HFFc6 (cell line): Measurements from ENCODE around the gene ABCF2. TPM values are rescaled to one million over a fixed set of nuclear protein-coding genes. Genes with fewer than 3 reads are reported as not detected.

ENCODE experiments used
- DNase-seq: peaks from one replicate; pipeline ENCODE4 v3.0.0-alpha.2; 2018
- H3K27ac Mint-ChIP-seq: 2 replicates; pipeline ENCODE4 v1.8.0; 2020; ENCODE audit warnings: mild to moderate bottlenecking, mixed read lengths
- H3K27me3 Mint-ChIP-seq: 2 replicates; pipeline ENCODE4 v1.8.0; 2021; ENCODE audit warnings: mild to moderate bottlenecking, moderate library complexity, mixed read lengths; ENCODE audit not compliant: insufficient read depth
- H3K36me3 Mint-ChIP-seq: 2 replicates; pipeline ENCODE4 v1.8.0; 2021; ENCODE audit warnings: low read depth, mixed read lengths
- H3K4me1 Mint-ChIP-seq: 2 replicates; pipeline ENCODE4 v1.8.0; 2020; ENCODE audit warnings: low read depth, mixed read lengths
- H3K4me3 Mint-ChIP-seq: 2 replicates; pipeline ENCODE4 v1.8.0; 2020; ENCODE audit warnings: mild to moderate bottlenecking, moderate library complexity, mixed read lengths
- H3K9me3 Mint-ChIP-seq: 2 replicates; pipeline ENCODE4 v1.8.0; 2020; ENCODE audit warnings: mild to moderate bottlenecking, mixed read lengths
- total RNA-seq, 6 experiments: library from RNA; stranded (reverse); fragmentation: NEBNext Ultra II Directional; extraction: Animal tissue kit (Norgen Biotek cat#: 25700); gene quantifications; 2 replicates in 1 of 6; 3 replicates in 5 of 6; pipeline ENCODE4 v1.2.3, GENCODE V29; 2021
- TF ChIP-seq, protein P1 (sequence below): fragments of 200-600 bp; sonication (generic); IDR thresholded peaks from 2 replicates; pipeline ENCODE4 v1.5.0; 2021; ENCODE audit warnings: antibody characterized with exemption, mild to moderate bottlenecking

Gene ABCF2
- total RNA-seq, 6 experiments from 2014 or later: 63.8 to 79.7 (median 67.8) TPM

- no peak for DNase-seq
- Mint-ChIP-seq H3K4me3 (no peak overlapping the region), H3K27me3 (peaks cover 37% of the 10 kb centered on the region), H3K9me3 (no peaks in the 10 kb centered on the region), H3K36me3 (no peaks in the 10 kb centered on the region), H3K4me1 (no peaks in the 10 kb centered on the region), H3K27ac (no peak overlapping the region)
- TF ChIP-seq, protein P1, sequence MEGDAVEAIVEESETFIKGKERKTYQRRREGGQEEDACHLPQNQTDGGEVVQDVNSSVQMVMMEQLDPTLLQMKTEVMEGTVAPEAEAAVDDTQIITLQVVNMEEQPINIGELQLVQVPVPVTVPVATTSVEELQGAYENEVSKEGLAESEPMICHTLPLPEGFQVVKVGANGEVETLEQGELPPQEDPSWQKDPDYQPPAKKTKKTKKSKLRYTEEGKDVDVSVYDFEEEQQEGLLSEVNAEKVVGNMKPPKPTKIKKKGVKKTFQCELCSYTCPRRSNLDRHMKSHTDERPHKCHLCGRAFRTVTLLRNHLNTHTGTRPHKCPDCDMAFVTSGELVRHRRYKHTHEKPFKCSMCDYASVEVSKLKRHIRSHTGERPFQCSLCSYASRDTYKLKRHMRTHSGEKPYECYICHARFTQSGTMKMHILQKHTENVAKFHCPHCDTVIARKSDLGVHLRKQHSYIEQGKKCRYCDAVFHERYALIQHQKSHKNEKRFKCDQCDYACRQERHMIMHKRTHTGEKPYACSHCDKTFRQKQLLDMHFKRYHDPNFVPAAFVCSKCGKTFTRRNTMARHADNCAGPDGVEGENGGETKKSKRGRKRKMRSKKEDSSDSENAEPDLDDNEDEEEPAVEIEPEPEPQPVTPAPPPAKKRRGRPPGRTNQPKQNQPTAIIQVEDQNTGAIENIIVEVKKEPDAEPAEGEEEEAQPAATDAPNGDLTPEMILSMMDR: no peak
Measured at GRCh38 chr7:151273651-151274390, 46.8 kb upstream of the ABCF2 start.

DNA sequence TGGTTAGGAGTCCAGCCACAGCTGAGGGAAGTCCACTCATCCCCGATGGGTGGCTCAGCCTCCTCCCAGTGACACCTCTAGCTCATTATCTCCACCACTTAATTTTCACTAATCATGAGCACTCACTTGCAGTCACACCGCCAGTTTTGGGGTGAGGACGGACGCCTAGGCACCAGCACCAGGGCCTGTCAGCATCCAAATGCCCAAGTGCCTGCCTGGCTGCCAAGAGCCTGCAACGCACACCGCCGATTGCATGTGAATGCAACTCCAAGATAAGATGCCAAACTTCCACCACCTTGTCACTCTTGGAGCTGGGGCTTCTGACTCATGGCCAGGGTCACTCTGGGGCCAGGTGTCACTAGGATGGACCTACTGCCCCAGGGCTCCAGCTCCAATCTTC lies 45.9 kb upstream of the ABCF2 start:
- Mint-ChIP-seq H3K9me3 (no peaks in the 10 kb centered on the region), H3K27me3 (peaks cover 35% of the 10 kb centered on the region), H3K4me3 (no peak overlapping the region), H3K36me3 (no peaks in the 10 kb centered on the region), H3K27ac (no peak overlapping the region), H3K4me1 (no peaks in the 10 kb centered on the region)
- DNase-seq: no peak
- TF ChIP-seq, protein P1: no peak

DNA sequence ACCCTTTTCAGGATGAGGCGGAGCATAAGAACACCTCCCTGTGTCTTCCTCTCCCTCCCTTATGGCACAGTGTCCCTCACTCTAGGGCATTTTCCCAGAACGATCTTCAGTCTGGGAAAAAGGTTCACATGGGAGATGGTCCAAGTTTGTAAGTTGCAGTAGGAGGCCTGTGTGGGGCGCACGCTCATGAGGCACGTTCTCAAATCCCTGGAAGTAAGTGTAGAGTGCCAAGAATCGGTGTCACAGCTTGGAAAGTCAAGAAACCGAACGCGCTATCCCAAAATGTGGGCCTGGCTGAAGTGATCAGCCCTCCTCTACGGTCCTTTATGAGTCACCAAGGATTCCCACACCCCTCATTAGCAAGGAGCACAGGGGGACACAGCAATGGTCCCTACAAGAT lies 45.4 kb upstream of the ABCF2 start:
- no peak overlapping the region for H3K4me3 Mint-ChIP-seq
- no peaks in the 10 kb centered on the region for H3K9me3 Mint-ChIP-seq
- no peak overlapping the region for H3K27ac Mint-ChIP-seq
- H3K36me3 Mint-ChIP-seq: no peaks in the 10 kb centered on the region
- peaks cover 35% of the 10 kb centered on the region for H3K27me3 Mint-ChIP-seq
- DNase-seq: no peak
- H3K4me1 Mint-ChIP-seq: no peaks in the 10 kb centered on the region
- TF ChIP-seq, protein P1: no peak; the same call in 1 of the 2 replicates

DNA sequence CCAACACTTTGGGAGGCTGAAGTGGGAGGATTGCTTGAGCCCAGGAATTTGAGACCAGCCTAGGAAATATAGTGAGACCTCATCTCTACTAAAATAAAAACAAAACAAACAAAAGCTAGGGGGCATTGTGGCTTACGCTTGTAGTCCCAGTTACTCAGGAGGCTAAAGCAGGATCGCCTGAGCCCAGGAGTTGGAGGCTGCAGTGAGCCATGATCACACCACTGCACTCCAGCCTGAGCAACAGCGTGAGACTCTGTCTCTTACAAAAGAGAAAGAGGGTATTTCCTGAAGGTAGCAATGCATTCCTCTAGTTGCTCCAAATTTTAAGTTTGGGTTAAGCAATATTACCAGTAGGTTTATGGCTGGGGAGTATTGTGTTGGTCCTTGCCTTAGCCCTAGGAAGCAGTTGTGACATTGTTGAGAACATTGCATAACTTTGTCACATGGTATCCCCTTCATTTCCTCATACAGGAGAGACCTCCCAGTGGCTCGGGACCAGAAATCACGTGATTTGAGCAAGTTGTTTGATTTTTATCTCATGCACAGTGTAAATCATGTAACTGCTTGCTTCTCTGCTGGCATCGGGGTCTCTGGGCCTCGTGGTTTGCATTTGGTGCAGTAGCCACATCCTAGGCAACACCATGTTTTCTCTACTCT lies 44.8 kb upstream of the ABCF2 start:
- Mint-ChIP-seq H3K4me3 (no peak overlapping the region), H3K27ac (no peak overlapping the region), H3K9me3 (no peaks in the 10 kb centered on the region), H3K4me1 (no peaks in the 10 kb centered on the region), H3K36me3 (no peaks in the 10 kb centered on the region), H3K27me3 (peaks cover 37% of the 10 kb centered on the region)
- TF ChIP-seq, protein P1: peak; percentile 10; the same call in 1 of the 2 replicates
- no peak for DNase-seq

DNA sequence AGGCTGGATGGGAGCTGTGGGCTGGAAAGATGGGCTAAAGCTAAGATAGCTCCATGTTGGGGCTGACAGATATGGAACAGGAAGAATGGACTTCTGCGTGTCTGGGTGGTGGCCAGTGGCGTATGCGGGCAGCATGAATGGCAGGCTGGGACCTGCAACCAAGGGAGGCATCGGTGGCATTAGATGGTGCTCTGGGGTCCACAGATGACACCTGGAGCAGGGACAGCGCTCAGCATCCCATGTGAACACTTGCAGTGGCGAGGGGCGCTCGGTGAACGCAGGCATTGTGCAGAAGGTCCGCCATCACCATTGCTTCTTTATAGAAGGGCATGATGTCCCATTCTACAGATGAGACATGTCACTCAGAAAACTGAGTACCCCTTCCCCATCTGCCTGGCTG lies 42.5 kb upstream of the ABCF2 start:
- H3K4me3 Mint-ChIP-seq: no peak overlapping the region
- H3K4me1 Mint-ChIP-seq: no peaks in the 10 kb centered on the region
- H3K27ac Mint-ChIP-seq: no peak overlapping the region
- no peak for DNase-seq
- H3K9me3 Mint-ChIP-seq: no peaks in the 10 kb centered on the region
- TF ChIP-seq, protein P1: no peak
- H3K36me3 Mint-ChIP-seq: no peaks in the 10 kb centered on the region
- H3K27me3 Mint-ChIP-seq: peaks cover 36% of the 10 kb centered on the region
